Fibroblast of gingiva (primary cell): ENCODE data around the gene CACNB3.

ENCODE experiments used
- DNase-seq: peaks from one replicate; pipeline ENCODE4 v3.0.0-alpha.2; 2011; ENCODE audit warnings: low read depth

Gene CACNB3

DNA sequence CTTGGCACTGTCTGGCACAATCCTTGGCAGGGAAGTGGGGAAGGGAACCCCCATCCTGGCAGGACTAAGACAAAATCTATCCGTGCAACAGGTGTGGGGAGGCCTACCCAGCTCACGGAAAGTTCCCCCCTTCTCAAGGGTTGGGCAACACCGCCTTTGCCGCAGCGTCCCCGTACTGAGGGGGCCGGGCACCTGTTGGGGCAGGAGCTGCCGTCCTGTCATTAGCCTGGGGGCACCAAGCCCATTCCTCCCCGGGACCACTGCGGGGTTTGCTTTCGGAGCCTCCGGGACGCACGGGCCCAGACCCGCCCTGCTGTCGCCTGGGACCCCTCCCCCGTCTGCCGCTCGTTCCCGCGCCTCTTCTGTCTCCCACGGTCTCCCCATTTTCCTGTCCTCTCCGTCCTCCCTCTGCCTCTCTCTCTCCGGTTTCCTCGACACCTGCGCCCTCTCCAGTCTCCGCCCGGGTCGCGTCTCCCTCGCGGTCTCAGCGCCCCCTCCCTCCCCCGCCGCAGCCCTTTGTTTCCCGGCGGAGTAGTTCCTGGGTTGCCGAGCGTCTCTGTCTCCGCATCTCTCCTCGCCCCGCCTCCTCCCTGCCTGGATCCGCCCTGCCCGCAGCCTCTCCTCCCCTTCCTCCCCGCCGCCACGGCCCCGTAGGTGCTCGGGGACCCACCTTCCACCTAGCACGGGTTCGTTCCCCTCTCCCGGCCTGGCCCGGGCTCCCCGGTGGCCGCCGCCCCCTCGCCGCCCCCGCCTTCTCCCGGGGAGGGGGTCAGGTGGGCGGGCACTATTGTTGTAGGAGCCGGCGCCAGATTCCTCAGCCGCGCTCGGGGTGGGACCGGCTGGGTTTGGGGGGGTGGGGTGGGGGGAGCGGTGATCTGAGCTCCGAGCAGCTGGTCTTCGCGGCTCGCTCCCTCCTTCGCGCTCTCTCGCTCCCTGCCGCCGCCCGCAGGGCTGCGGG is at the start of gene CACNB3:
Gene CACNB3, plus strand, starts transcription at position 624 of the 958 bp plus-strand sequence. CDS start 434 bp downstream, outside the sequence.
- peak; percentile 22 for DNase-seq

DNA sequence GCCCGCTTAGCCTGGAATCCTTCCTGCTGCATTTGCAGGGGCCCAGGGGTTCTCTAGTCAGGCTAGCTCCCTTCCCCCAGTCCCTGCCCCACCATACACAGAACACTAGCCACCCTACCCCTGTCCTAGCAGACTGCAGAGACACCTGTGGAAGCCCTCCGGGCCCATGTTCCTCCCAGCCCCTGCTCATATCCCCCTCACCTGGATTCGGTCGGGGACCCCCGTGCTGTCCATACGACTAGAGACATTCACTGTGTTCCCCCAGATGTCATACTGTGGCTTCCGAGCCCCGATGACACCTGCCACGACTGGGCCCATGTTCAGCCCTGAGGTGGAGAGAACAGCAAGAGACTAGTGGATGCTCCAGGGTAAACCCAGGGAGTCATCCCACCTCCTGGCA is 49.6 kb upstream of the CACNB3 start:
- DNase-seq, result no peak

DNA sequence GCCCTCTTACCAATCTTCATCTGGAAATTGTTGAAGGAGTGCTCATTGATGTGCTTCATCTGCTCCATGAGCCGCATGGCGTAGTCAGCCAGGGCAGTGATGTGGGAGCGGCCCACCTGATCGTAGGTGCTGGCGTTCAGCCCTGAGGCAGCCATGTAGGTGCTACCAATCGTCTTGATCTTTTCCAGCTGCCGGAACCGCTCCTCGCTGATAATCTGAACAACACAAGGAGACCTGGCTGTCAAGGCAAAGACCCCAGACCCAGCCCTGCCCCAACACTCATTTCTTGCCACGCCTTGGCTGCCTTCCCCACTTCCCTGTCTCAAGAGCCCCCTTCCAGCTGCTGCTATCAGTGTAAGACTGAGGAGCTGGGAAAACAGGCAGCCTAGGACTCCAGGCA is 47.5 kb upstream of the CACNB3 start:
- DNase-seq, result no peak

DNA sequence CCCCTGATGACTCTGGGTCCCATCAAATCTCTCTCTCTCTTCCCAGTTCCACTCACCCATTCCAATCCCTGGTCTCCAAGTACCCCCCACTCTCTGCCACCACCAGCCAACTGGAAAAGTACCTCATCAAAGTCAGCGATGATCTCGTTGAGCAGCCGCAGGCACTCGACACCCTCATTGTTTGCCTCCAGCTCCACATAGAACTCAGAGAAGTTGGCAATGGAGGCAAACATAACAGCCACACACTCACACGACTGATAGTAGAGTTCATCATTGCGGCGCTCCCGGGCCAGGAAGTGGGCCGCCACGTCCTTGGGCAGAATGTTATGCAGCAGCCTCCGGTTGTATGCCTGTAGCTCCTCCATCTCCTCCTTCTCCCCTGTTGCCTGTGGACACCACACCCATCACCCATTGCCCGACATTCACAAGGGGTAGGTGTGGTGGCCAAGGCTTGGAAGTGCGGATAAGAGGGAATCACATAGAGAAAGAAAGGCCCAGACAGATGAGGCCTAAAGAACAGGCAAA is 46.6 kb upstream of the CACNB3 start:
- DNase-seq, result no peak

DNA sequence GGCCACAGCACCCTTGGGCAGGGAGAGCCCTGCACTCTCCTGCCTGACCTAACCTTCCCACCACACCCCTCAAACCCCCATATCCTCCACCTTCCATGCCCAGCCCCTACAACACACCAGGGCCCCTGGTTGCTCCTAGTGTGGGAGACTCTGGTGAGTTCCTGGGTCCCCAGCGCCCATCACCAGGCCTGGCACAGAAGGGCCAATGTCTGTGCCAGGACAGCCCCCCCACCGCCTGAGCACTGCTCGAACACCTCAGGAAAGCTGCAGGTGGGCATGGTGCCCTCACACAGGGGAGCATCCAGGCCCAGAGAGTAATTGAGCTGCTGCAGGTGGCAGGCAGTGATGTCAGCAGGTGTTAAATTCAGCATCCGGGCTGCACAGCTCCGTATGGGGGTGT is 44.6 kb upstream of the CACNB3 start:
- DNase-seq, result no peak

GRCh38 chr12:48774516-48774915 is 43.8 kb upstream of the CACNB3 start:
- no peak for DNase-seq

DNA sequence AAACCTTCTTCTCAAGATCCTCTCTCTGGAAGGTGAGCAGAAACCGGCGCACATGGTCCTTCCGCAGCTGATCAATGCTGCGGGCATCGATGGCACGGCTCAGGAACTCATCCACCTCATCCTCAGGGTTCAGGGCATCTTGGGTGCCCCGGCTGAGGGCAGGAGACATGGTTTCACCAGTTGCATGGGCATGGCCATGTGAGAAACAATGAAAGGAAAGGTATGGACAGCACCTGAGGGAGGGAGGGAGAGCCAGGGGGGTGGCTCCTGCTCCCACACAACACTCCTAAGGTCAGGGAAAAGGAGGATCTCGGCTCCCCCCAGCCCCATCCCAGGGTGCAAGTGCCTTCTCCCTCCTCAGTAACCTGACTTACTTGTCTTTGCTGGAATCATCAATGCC is 43.0 kb upstream of the CACNB3 start:
- no peak for DNase-seq

GRCh38 chr12:48775991-48776649 is 42.2 kb upstream of the CACNB3 start:
- DNase-seq, result no peak

GRCh38 chr12:48776956-48777355 is 41.3 kb upstream of the CACNB3 start:
- DNase-seq, result no peak

GRCh38 chr12:48777501-48778400 is 40.5 kb upstream of the CACNB3 start:
- no peak for DNase-seq

DNA sequence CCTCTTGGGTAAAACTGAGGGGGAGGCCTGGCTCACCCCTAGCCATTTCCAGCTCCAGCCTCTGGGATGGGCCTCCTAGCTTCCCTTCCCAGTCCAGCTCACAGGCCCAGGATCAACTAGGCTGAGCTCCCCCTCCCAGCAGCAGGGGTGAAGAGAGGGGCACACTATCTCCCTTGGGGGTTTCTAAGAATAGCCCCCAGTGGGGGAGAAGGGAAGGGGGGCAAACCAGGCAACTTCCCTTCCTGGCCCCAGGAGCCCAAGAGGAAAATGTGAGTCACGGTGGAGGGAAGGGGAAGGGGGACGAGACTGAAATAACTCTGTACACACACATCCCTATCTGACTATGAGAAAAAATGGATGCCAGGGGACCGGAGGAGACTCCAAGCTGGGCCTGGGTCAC is 38.4 kb upstream of the CACNB3 start:
- DNase-seq, result peak; percentile 80

- DNase-seq, result no peak
Measured at GRCh38 chr12:48780381-48781025, 37.8 kb upstream of the CACNB3 start.

GRCh38 chr12:48781750-48782456 is 36.4 kb upstream of the CACNB3 start:
- DNase-seq, result no peak

GRCh38 chr12:48782457-48783395 is 35.6 kb upstream of the CACNB3 start:
- DNase-seq, result no peak

DNA sequence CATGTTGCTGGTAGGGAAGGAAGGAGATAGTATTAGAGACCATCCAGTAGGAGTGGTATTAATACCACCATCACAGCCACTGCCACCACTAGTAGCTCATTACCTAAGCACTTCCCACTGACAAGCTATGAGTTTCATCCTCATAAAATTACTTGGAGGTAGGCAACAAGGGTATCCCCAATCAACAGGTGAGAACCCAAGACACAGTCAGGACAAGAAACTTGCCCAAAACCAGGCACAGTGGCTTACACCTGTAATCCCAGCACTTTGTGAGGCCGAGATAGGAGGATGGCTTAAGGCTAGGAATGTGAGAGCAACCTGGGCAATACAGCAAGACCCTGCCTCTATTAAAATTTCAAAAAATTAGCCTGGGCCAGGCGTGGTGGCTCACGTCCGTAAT is 34.9 kb upstream of the CACNB3 start:
- DNase-seq, result no peak

GRCh38 chr12:48786591-48787544 is 31.4 kb upstream of the CACNB3 start:
- DNase-seq, result no peak

- peak; percentile 44 for DNase-seq
Measured at GRCh38 chr12:48787791-48788523, 30.3 kb upstream of the CACNB3 start.

GRCh38 chr12:48788524-48788853 is 29.8 kb upstream of the CACNB3 start:
- no peak for DNase-seq
